B cell (primary cell): ENCODE measurements around the gene PRR33. TPM values are rescaled to one million over a fixed set of nuclear protein-coding genes. Genes with fewer than 3 reads are reported as not detected.

Experiments used
- ATAC-seq: fragments of 200-7000 bp; cut with Tn5 transposase; one replicate; pipeline ENCODE4 v1.10.0; 2021; ENCODE audit warnings: low read depth, mild to moderate bottlenecking, moderate number of reproducible peaks, moderate library complexity
- CTCF ChIA-PET: fragments of 350-600 bp; sonication (Branson Sonifier 250); formaldehyde crosslinking; loops from one replicate; lab custom pipeline; 2021; ENCODE audit warnings: antibody characterized with exemption, inconsistent platforms; lab: Charles Lee
- POLR2A ChIA-PET: fragments of 350-600 bp; sonication (Branson Sonifier 250); formaldehyde crosslinking; loops from one replicate; lab custom pipeline; 2021; ENCODE audit warnings: antibody characterized with exemption; lab: Charles Lee
- DNase-seq: peaks from one replicate; pipeline ENCODE4 v3.0.0; 2013
- H2AFZ ChIP-seq: 2 replicates; pipeline ENCODE4 v1.6.1; 2012; ENCODE audit warnings: mild to moderate bottlenecking, low read depth, low read length; ENCODE audit not compliant: insufficient read depth, poor library complexity, severe bottlenecking
- H3K27ac ChIP-seq, 2 donors: 1 replicate in 1 of 2; 2 replicates in 1 of 2; pipeline ENCODE4 v1.5.1; 2012 to 2013; ENCODE audit warnings: low read length in 2 of 2, mild to moderate bottlenecking in 2 of 2, moderate library complexity in 1 of 2
- H3K27me3 ChIP-seq, 4 experiments: fragments of 200-600 bp in 1 of 4; sonication (generic) in 1 of 4; replicated peaks in 1 of 4; 1 replicate in 2 of 4; 2 replicates in 2 of 4; pipeline versions ENCODE4 v1.6.1 to v1.7.0; 2013 to 2016; ENCODE audit warnings: low read length in 3 of 4, mild to moderate bottlenecking in 2 of 4, mixed read lengths in 1 of 4, moderate library complexity in 1 of 4; ENCODE audit not compliant: insufficient read depth in 4 of 4, control insufficient read depth in 3 of 4; ENCODE audit errors: control extremely low read depth in 1 of 4
- H3K36me3 ChIP-seq, 2 experiments: replicated peaks in 1 of 2; 1 replicate in 1 of 2; 2 replicates in 1 of 2; pipeline versions ENCODE4 v1.6.1 to v1.7.1; 2013; ENCODE audit warnings: low read length in 1 of 2; ENCODE audit not compliant: insufficient read depth in 2 of 2, control insufficient read depth in 1 of 2; ENCODE audit errors: control extremely low read depth in 1 of 2, extremely low read depth in 1 of 2
- H3K4me1 ChIP-seq, 2 donors: fragments of 200-600 bp in 1 of 2; sonication (generic) in 1 of 2; 1 replicate in 1 of 2; 2 replicates in 1 of 2; pipeline versions ENCODE4 v1.5.1 to v1.6.1; 2013 to 2017; ENCODE audit warnings: low read length in 2 of 2; ENCODE audit not compliant: control insufficient read depth in 2 of 2, insufficient read depth in 2 of 2
- H3K4me2 ChIP-seq: replicated peaks from 2 replicates; pipeline ENCODE3; 2012; ENCODE audit warnings: mild to moderate bottlenecking, low read depth, low read length; ENCODE audit not compliant: poor library complexity, severe bottlenecking
- H3K4me3 ChIP-seq, 5 experiments: fragments of 200-600 bp in 1 of 5; sonication (generic) in 1 of 5; 1 replicate in 3 of 5; 2 replicates in 2 of 5; pipeline versions ENCODE4 v1.5.1 to v1.7.0; 2011 to 2016; ENCODE audit warnings: low read length in 4 of 5, mild to moderate bottlenecking in 4 of 5, low read depth in 2 of 5, control low read depth in 1 of 5, moderate library complexity in 1 of 5; ENCODE audit not compliant: insufficient read depth in 1 of 5; ENCODE audit errors: control extremely low read depth in 1 of 5, extremely low read depth in 1 of 5
- H3K79me2 ChIP-seq: fragments of 200-600 bp; sonication (generic); one replicate; pipeline ENCODE4 v1.6.0; 2016; ENCODE audit warnings: low read length; ENCODE audit not compliant: control insufficient read depth, insufficient read depth
- H3K9ac ChIP-seq: fragments of 200-600 bp; sonication (generic); 2 replicates; pipeline ENCODE4 v1.6.1; 2017; ENCODE audit warnings: mild to moderate bottlenecking, low read length, moderate library complexity
- H3K9me3 ChIP-seq, 3 donors: one replicate each; pipeline versions ENCODE4 v1.6.1 to v1.7.1; 2013; ENCODE audit warnings: low read length in 2 of 3; ENCODE audit not compliant: control insufficient read depth in 2 of 3, insufficient read depth in 1 of 3; ENCODE audit errors: control extremely low read depth in 1 of 3
- H4K20me1 ChIP-seq: 2 replicates; pipeline ENCODE4 v1.6.0; 2012; ENCODE audit warnings: mild to moderate bottlenecking, low read length; ENCODE audit not compliant: insufficient read depth, control insufficient read depth, poor library complexity, severe bottlenecking
- H3K27ac Mint-ChIP-seq: one replicate; pipeline ENCODE4 v1.8.0; 2021; ENCODE audit warnings: mixed read lengths
- H3K27me3 Mint-ChIP-seq: one replicate; pipeline ENCODE4 v1.8.0; 2021; ENCODE audit warnings: mixed read lengths
- H3K4me1 Mint-ChIP-seq: one replicate; pipeline ENCODE4 v1.8.0; 2021; ENCODE audit warnings: mixed read lengths
- H3K4me3 Mint-ChIP-seq: one replicate; pipeline ENCODE4 v1.8.0; 2021; ENCODE audit warnings: mixed read lengths
- H3K9me3 Mint-ChIP-seq: one replicate; pipeline ENCODE4 v1.8.0; 2022; ENCODE audit warnings: mixed read lengths; ENCODE audit not compliant: insufficient read depth
- CTCF ChIP-seq: fragments of 200-600 bp; IDR thresholded peaks from one replicate; pipeline ENCODE4 v1.8.0; 2022; ENCODE audit warnings: antibody characterized with exemption, mild to moderate bottlenecking
- EZH2 ChIP-seq: IDR thresholded peaks from 2 replicates; pipeline ENCODE4 v1.6.1; 2012; ENCODE audit warnings: borderline replicate concordance, low read depth, mild to moderate bottlenecking, moderate library complexity, low read length; ENCODE audit not compliant: insufficient read depth, poor library complexity, severe bottlenecking
- WGBS: methylation state at CpG from one replicate; pipeline ENCODE4 v1.1.5; 2013; ENCODE audit warnings: missing lambda C conversion rate; ENCODE audit not compliant: insufficient coverage; 5-methylcytosine and 5-hydroxymethylcytosine counted together
- intact Hi-C: fragments of 100-400 bp; cut with micrococcal nuclease; formaldehyde crosslinking; loops from one replicate; pipeline ENCODE4 v1.10.0; 2022
- polyA plus RNA-seq: library from polyadenylated mRNA; depleted of rRNA; stranded (reverse); fragments of >200 nt; gene quantifications from 2 replicates; pipeline ENCODE4 v1.2.3, GENCODE V29; 2012
- total RNA-seq, 2 donors: library from RNA; stranded (reverse); fragments of 120-200 nt in 1 of 2; gene quantifications; 1 replicate in 1 of 2; 2 replicates in 1 of 2; pipeline versions ENCODE4 v1.2.3 to v1.2.4, GENCODE V29; 2013 to 2022

PRR33 gene
- total and polyA plus RNA-seq, 2 donors (not counting 1 experiment from before 2014, with no cell fraction given) = not detected

DNA sequence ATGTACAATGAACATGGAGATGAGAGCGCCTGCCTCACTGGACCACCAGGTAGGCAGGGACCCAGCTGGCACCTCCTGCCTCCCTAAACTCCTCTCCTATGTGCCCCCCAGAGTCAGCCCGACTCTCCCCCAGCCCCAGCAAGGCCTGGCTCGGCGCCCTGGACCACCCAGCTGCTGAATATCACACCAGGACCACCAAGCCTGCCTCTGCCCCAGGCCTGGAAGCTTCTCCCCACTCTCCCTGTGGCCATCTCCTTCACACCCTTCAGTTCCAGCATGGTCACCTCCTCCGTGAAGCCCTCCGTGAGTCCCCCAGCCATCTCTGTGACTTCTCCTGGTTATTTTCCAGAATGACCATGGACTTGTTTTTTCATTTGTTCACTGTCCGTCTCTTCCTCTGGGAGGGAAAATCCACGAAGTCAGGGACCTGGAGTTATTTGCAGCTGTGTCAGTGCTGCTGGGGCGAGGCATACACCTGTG, 45.2 kb downstream of the PRR33 start:
- no peak for ATAC-seq
- 94% methylated on average over 9 of the region's 9 CpGs for WGBS
- Histone ChIP-seq H3K4me1 (peaks cover 62 to 84% of the 10 kb centered on the region in 2 donors), H3K36me3 (peaks cover 0 to 2% of the 10 kb centered on the region in 2 experiments), H3K27me3 (no peaks in the 10 kb centered on the region), H3K9ac (no peak overlapping the region), H3K4me3 (no peak overlapping the region), H3K9me3 (no peaks in the 10 kb centered on the region), H3K4me2 (peak overlapping the region; percentile 80), H2AFZ (no peak overlapping the region), H3K79me2 (peaks cover 27% of the 10 kb centered on the region), H3K27ac (no peak overlapping the region), H4K20me1 (no peaks in the 10 kb centered on the region)
- ChIA-PET POLR2A (no interaction called here), CTCF (interaction anchor here (1.0 to 10.2 kb wide), 5 partner anchors 8 to 152 kb away, joined by 3 to 104 read pairs (median 3); partner anchors contain the start of gene TNNI2)
- Mint-ChIP-seq H3K4me3 (no peak overlapping the region), H3K27me3 (no peaks in the 10 kb centered on the region), H3K9me3 (no peaks in the 10 kb centered on the region), H3K27ac (peak overlapping the region; percentile 46), H3K4me1 (peaks cover 81% of the 10 kb centered on the region)
- no peak for DNase-seq
- no peak for TF ChIP-seq CTCF
- no peak for TF ChIP-seq EZH2
- intact Hi-C loops = loop anchor here (10.0 kb wide), 1 partner anchor 82 kb away; the partner anchor contains the start of gene CTSD
